HEK293 (cell line): ENCODE measurements around the gene MYO3A.

Source experiments
- CTCF ChIA-PET: fragments of 350-600 bp; formaldehyde crosslinking; extraction: SDS; loops from one replicate; lab custom pipeline; 2021; ENCODE audit warnings: antibody characterized with exemption; lab: Yijun Ruan, JAX
- POLR2A ChIA-PET: fragments of 300-600 bp; formaldehyde crosslinking; extraction: SDS; loops from one replicate; lab custom pipeline; 2020; ENCODE audit warnings: antibody characterized with exemption, inconsistent platforms; lab: Yijun Ruan, JAX
- H3K27ac ChIP-seq: fragments of 200-500 bp; sonication (Bioruptor generic); 2 replicates; pipeline ENCODE4 v1.5.1; 2014; ENCODE audit warnings: low read depth, low read length, control low read depth, inconsistent platforms; ENCODE audit errors: extremely low read depth
- H3K36me3 ChIP-seq, 2 experiments: fragments of 200-500 bp in 1 of 2; sonication (Bioruptor generic) in 1 of 2; 1 replicate in 1 of 2; 2 replicates in 1 of 2; pipeline ENCODE4 v1.5.1; 2014 to 2017; ENCODE audit warnings: inconsistent platforms in 2 of 2, low read length in 2 of 2; ENCODE audit not compliant: control insufficient read depth in 2 of 2, insufficient read depth in 1 of 2
- H3K4me1 ChIP-seq: fragments of 200-500 bp; sonication (Bioruptor generic); 2 replicates; pipeline ENCODE4 v1.5.1; 2014; ENCODE audit warnings: mild to moderate bottlenecking, low read length, inconsistent platforms; ENCODE audit not compliant: control insufficient read depth, insufficient read depth
- H3K4me3 ChIP-seq: 2 replicates; pipeline ENCODE4 v1.5.1; 2011; ENCODE audit warnings: low read depth, mild to moderate bottlenecking, control low read depth, low read length, moderate library complexity
- H3K9me3 ChIP-seq: fragments of 200-500 bp; sonication (Bioruptor generic); 2 replicates; pipeline ENCODE4 v1.5.1; 2014; ENCODE audit warnings: low read depth, low read length, inconsistent platforms; ENCODE audit not compliant: control insufficient read depth, insufficient read depth
- KLF16 ChIP-seq: fragments of 450-650 bp; formaldehyde crosslinking; IDR thresholded peaks from 2 replicates; pipeline ENCODE4 v1.5.1; 2017; ENCODE audit warnings: missing biosample characterization, missing genetic modification characterization
- KLF17 ChIP-seq: fragments of 450-650 bp; formaldehyde crosslinking; IDR thresholded peaks from 2 replicates; pipeline ENCODE4 v1.5.1; 2016; ENCODE audit warnings: missing biosample characterization, missing genetic modification characterization
- OSR2 ChIP-seq: fragments of 450-650 bp; formaldehyde crosslinking; IDR thresholded peaks from 2 replicates; pipeline ENCODE4 v1.5.1; 2016; ENCODE audit warnings: missing biosample characterization, missing genetic modification characterization
- PRDM6 ChIP-seq: fragments of 450-650 bp; formaldehyde crosslinking; IDR thresholded peaks from 2 replicates; pipeline ENCODE4 v1.5.1; 2017; ENCODE audit warnings: missing biosample characterization, missing genetic modification characterization
- REPIN1 ChIP-seq: fragments of 450-650 bp; formaldehyde crosslinking; IDR thresholded peaks from 2 replicates; pipeline ENCODE4 v1.5.1; 2017; ENCODE audit warnings: missing biosample characterization, missing genetic modification characterization, low read depth
- ZNF148 ChIP-seq: fragments of 450-650 bp; formaldehyde crosslinking; IDR thresholded peaks from 2 replicates; pipeline ENCODE4 v1.5.0; 2017; ENCODE audit warnings: missing biosample characterization, missing genetic modification characterization, borderline replicate concordance
- ZNF19 ChIP-seq: fragments of 450-650 bp; formaldehyde crosslinking; IDR thresholded peaks from 2 replicates; pipeline ENCODE4; 2016; ENCODE audit warnings: missing biosample characterization, missing genetic modification characterization, low read depth
- ZNF280C ChIP-seq: fragments of 450-650 bp; formaldehyde crosslinking; IDR thresholded peaks from 2 replicates; pipeline ENCODE4 v1.5.1; 2016; ENCODE audit warnings: missing biosample characterization, missing genetic modification characterization
- ZNF362 ChIP-seq: fragments of 450-650 bp; formaldehyde crosslinking; IDR thresholded peaks from 2 replicates; pipeline ENCODE4 v1.5.1; 2016; ENCODE audit warnings: missing biosample characterization, missing genetic modification characterization
- ZNF449 ChIP-seq: fragments of 450-650 bp; formaldehyde crosslinking; IDR thresholded peaks from 2 replicates; pipeline ENCODE4 v1.5.1; 2017; ENCODE audit warnings: missing biosample characterization, mild to moderate bottlenecking, missing genetic modification characterization, moderate library complexity
- ZNF544 ChIP-seq: fragments of 450-650 bp; formaldehyde crosslinking; IDR thresholded peaks from 2 replicates; pipeline ENCODE4 v1.5.0; 2017; ENCODE audit warnings: missing biosample characterization, missing genetic modification characterization
- ZNF571 ChIP-seq: fragments of 450-650 bp; formaldehyde crosslinking; IDR thresholded peaks from 2 replicates; pipeline ENCODE4 v1.5.0; 2017; ENCODE audit warnings: missing biosample characterization, missing genetic modification characterization
- ZNF600 ChIP-seq: fragments of 450-650 bp; formaldehyde crosslinking; IDR thresholded peaks from 2 replicates; pipeline ENCODE4 v1.5.1; 2016; ENCODE audit warnings: missing biosample characterization, missing genetic modification characterization
- ZNF658 ChIP-seq: fragments of 450-650 bp; formaldehyde crosslinking; IDR thresholded peaks from 2 replicates; pipeline ENCODE4; 2016; ENCODE audit warnings: missing biosample characterization, missing genetic modification characterization
- ZNF677 ChIP-seq: fragments of 450-650 bp; IDR thresholded peaks from 2 replicates; pipeline ENCODE4 v1.5.0; 2018; ENCODE audit warnings: missing biosample characterization, mild to moderate bottlenecking, missing genetic modification characterization, moderate library complexity
- ZNF704 ChIP-seq: fragments of 450-650 bp; formaldehyde crosslinking; IDR thresholded peaks from 2 replicates; pipeline ENCODE4 v1.5.1; 2016; ENCODE audit warnings: missing biosample characterization, missing genetic modification characterization
- ZNF76 ChIP-seq: fragments of 450-650 bp; formaldehyde crosslinking; IDR thresholded peaks from 2 replicates; pipeline ENCODE4; 2016; ENCODE audit warnings: low read depth, missing biosample characterization, missing genetic modification characterization, borderline replicate concordance
- ZNF768 ChIP-seq: fragments of 450-650 bp; formaldehyde crosslinking; IDR thresholded peaks from 2 replicates; pipeline ENCODE4 v1.5.1; 2018; ENCODE audit warnings: missing biosample characterization, mild to moderate bottlenecking, missing genetic modification characterization
- ZNF843 ChIP-seq: fragments of 450-650 bp; formaldehyde crosslinking; IDR thresholded peaks from 2 replicates; pipeline ENCODE4 v1.5.1; 2016; ENCODE audit warnings: missing biosample characterization, missing genetic modification characterization

MYO3A gene

GRCh38 chr10:26220901-26221300, 286.9 kb downstream of the MYO3A start:
- H3K9me3 ChIP-seq = no peaks in the 10 kb centered on the region
- H3K27ac ChIP-seq = no peak overlapping the region
- peaks cover 6% of the 10 kb centered on the region; the same call in 1 of the 2 replicates for H3K4me1 ChIP-seq
- TF ChIP-seq KLF17 (tag by site-specific recombination) (no peak), ZNF571 (tag by site-specific recombination) (no peak), ZNF449 (tag by site-specific recombination) (no peak), ZNF600 (tag by site-specific recombination) (no peak)
- ChIA-PET CTCF (no interaction called here), POLR2A (no interaction called here)
- H3K4me3 ChIP-seq = no peak overlapping the region
- H3K36me3 ChIP-seq = no peaks in the 10 kb centered on the region

- ChIA-PET POLR2A (no interaction called here), CTCF (no interaction called here)
- H3K27ac ChIP-seq = no peak overlapping the region
- peaks cover 4% of the 10 kb centered on the region; the same call in 1 of the 2 replicates for H3K4me1 ChIP-seq
- no peaks in the 10 kb centered on the region for H3K36me3 ChIP-seq
- TF ChIP-seq KLF16 (tag by site-specific recombination) (no peak), ZNF704 (tag by site-specific recombination) (no peak), ZNF544 (tag by site-specific recombination) (no peak), ZNF76 (tag by site-specific recombination) (no peak), REPIN1 (tag by site-specific recombination) (no peak), ZNF148 (tag by site-specific recombination) (no peak), ZNF362 (tag by site-specific recombination) (no peak), PRDM6 (no peak), ZNF19 (tag by site-specific recombination) (no peak), ZNF658 (no peak), ZNF768 (no peak), ZNF677 (tag by site-specific recombination) (no peak), ZNF280C (tag by site-specific recombination) (no peak), ZNF843 (tag by site-specific recombination) (no peak), OSR2 (tag by site-specific recombination) (no peak)
- H3K4me3 ChIP-seq = no peak overlapping the region
- H3K9me3 ChIP-seq = no peaks in the 10 kb centered on the region
Measured at GRCh38 chr10:26221541-26221940, 287.5 kb downstream of the MYO3A start.
